ENCODE results near the gene CTNNA1.

CTNNA1 gene

DNA sequence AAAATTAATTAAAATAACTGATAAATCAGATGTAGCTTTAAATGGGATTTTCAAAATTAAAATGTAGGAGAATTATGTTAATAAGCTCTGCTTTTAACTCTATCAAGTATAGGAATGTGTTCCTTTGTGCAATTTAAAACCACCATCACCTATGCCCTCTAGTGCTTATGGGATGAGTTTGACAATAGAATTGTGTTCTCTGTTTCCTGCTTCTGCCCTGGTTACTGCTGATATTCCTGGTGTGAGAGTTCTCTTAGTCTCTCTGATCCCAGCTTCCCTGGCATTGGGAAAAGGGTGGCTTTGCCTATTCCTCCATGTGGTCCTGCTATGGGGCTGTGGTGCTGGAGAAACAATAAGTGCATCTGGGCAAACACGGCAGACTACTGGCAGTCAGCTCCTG lies 113.8 kb downstream of the CTNNA1 start:
- Histone ChIP-seq H3K4me1 (ENCODE audit: insufficient read depth, insufficient read length) (no peaks in the 10 kb centered on the region), H3K36me3 (ENCODE audit: insufficient read depth, insufficient read length, low read length) (peaks cover 11% of the 10 kb centered on the region), H3K9me3 (ENCODE audit: insufficient read depth, low read length) (peaks cover 15% of the 10 kb centered on the region), H3K9ac (ENCODE audit: insufficient read length, low read depth) (no peak overlapping the region), H3K27me3 (ENCODE audit: insufficient read depth, insufficient read length) (no peaks in the 10 kb centered on the region), H3K4me3 (ENCODE audit: insufficient read length, low read depth) (no peak overlapping the region)
- DNase-seq (ENCODE audit: low read depth, low spot score), result no peak
- TF ChIP-seq YY1 (IDR thresholded peaks at IDR 0.05; ENCODE audit: insufficient read depth, insufficient read length) (no peak), SUZ12 (IDR thresholded peaks at IDR 0.05; ENCODE audit: extremely low read depth, insufficient read depth, insufficient read length) (no peak), ZNF274 (IDR thresholded peaks at IDR 0.05; ENCODE audit: low read depth, low read length) (no peak)

DNA sequence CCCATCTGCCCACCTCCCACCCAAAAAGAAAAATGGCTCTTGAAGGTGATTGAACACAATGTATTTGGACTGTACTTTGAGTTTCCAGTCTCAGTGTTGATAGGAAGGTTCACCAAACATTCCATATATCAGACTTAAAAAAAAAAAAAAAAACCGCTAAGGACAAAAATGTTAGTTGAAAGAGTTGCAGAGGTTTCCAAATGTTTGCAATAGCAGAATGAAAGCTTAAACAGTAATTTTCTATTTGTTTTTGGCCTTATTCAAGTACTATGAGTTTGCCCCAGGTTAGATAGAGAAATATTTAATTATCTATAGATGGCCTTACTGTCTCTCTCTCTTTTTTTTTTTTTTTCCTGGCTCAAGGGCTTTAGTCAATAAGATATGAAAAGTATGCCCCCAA lies 115.8 kb downstream of the CTNNA1 start:
- DNase-seq (ENCODE audit: low read depth, low spot score), result no peak
- H3K4me3 ChIP-seq (ENCODE audit: insufficient read length, low read depth), result no peak overlapping the region
- H3K9me3 ChIP-seq (ENCODE audit: insufficient read depth, low read length), result no peaks in the 10 kb centered on the region
- H3K4me1 ChIP-seq (ENCODE audit: insufficient read depth, insufficient read length), result no peaks in the 10 kb centered on the region
- no peak overlapping the region for H3K9ac ChIP-seq (ENCODE audit: insufficient read length, low read depth)
- TF ChIP-seq ZNF274 (IDR thresholded peaks at IDR 0.05; ENCODE audit: low read depth, low read length), result no peak
- no peak for TF ChIP-seq SUZ12 (IDR thresholded peaks at IDR 0.05; ENCODE audit: extremely low read depth, insufficient read depth, insufficient read length)
- TF ChIP-seq YY1 (IDR thresholded peaks at IDR 0.05; ENCODE audit: insufficient read depth, insufficient read length), result no peak
- H3K36me3 ChIP-seq (ENCODE audit: insufficient read depth, insufficient read length, low read length), result no peaks in the 10 kb centered on the region
- H3K27me3 ChIP-seq (ENCODE audit: insufficient read depth, insufficient read length), result no peaks in the 10 kb centered on the region

DNA sequence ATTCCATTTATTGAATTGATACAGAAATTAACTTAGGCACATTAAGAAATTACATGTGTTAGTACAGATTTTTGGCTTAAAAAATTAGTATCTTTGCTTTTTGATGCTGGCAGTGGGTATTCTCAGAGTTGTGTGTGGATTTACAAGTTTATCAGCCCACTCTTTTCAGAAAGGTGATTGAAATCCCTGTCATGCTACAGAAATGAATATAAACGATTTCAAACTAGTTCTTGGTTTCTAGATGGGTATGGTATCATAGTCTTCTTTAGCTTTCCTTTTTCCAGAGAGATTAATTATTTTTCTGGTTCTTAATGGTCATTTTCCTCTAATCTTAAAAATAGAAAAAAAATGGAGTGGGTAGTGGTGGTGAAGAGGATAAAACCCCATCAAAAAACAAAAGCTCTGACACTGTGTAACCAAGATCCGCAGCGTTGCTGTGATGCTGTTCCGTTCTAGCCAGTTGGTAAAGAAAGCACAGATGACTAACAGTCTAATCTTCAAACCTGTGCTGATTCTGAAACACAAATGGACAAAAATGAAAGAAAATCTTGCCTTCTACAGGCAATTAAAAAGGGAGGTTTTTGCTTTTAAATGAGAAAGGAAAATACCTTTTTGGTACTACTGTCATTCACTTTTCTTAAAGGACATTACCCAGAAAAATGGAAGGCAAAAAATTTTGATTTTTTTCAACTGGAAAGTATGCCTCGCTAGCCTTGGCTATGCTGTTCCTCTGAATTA lies 116.7 kb downstream of the CTNNA1 start:
- H3K9ac ChIP-seq (ENCODE audit: insufficient read length, low read depth), result no peak overlapping the region
- H3K9me3 ChIP-seq (ENCODE audit: insufficient read depth, low read length), result no peaks in the 10 kb centered on the region
- TF ChIP-seq ZNF274 (IDR thresholded peaks at IDR 0.05; ENCODE audit: low read depth, low read length), result no peak
- TF ChIP-seq SUZ12 (IDR thresholded peaks at IDR 0.05; ENCODE audit: extremely low read depth, insufficient read depth, insufficient read length), result no peak
- no peak for TF ChIP-seq YY1 (IDR thresholded peaks at IDR 0.05; ENCODE audit: insufficient read depth, insufficient read length)
- H3K27me3 ChIP-seq (ENCODE audit: insufficient read depth, insufficient read length), result no peaks in the 10 kb centered on the region
- no peak overlapping the region for H3K4me3 ChIP-seq (ENCODE audit: insufficient read length, low read depth)
- no peak for DNase-seq (ENCODE audit: low read depth, low spot score)
- H3K4me1 ChIP-seq (ENCODE audit: insufficient read depth, insufficient read length), result no peaks in the 10 kb centered on the region
- no peaks in the 10 kb centered on the region for H3K36me3 ChIP-seq (ENCODE audit: insufficient read depth, insufficient read length, low read length)

DNA sequence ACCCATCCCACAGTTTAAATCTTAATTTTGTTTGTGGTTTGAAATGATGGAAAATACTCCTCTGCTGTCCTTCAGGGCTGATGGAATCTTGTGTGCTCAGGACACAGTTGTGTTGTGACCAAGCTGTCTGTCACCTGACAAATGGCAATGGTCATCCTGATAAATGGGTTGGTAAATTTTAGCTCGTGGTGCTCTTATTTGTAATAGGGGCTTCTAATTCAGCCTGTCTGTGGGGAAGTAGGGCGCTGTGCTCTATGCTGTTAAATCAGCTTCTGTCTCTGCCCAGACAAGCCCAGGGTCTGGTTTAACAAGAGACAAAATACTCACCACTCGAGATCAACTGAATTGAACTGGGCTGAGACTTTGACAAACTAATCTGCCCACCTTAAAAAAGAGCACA lies 117.4 kb downstream of the CTNNA1 start:
- Histone ChIP-seq H3K36me3 (ENCODE audit: insufficient read depth, insufficient read length, low read length) (no peaks in the 10 kb centered on the region), H3K4me3 (ENCODE audit: insufficient read length, low read depth) (no peak overlapping the region), H3K4me1 (ENCODE audit: insufficient read depth, insufficient read length) (no peaks in the 10 kb centered on the region), H3K9me3 (ENCODE audit: insufficient read depth, low read length) (no peaks in the 10 kb centered on the region), H3K9ac (ENCODE audit: insufficient read length, low read depth) (no peak overlapping the region), H3K27me3 (ENCODE audit: insufficient read depth, insufficient read length) (no peaks in the 10 kb centered on the region)
- no peak for DNase-seq (ENCODE audit: low read depth, low spot score)
- TF ChIP-seq YY1 (IDR thresholded peaks at IDR 0.05; ENCODE audit: insufficient read depth, insufficient read length) (no peak), ZNF274 (IDR thresholded peaks at IDR 0.05; ENCODE audit: low read depth, low read length) (no peak), SUZ12 (IDR thresholded peaks at IDR 0.05; ENCODE audit: extremely low read depth, insufficient read depth, insufficient read length) (no peak)

DNA sequence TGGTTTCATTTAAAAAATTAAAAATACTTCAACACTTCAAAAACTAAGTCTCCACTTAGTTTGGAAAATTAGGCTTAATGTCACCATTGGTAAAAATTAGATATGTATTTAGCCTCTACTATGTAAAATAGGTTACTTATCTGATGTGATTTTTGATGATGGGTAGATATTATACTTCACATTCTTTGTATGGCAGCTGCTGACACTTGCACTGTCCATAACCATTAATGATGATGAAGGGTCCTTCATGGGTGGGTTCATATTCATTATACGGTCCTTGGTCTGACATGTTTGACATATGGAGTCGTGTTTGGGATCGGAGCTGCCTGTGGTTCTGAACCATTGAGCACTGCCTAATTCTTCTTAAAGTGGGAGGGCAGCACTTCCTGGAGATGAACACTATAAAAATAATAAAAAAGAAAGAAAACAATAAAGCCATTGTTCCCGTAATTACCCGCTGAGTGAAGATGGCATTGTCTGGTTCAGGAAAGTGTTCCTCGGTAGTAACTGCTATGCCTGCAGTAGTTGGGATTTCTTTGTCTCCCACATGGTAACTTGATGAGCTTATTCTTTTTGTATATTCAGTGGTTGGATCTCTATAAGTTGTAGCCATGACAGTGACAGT lies 119.7 kb downstream of the CTNNA1 start:
- Histone ChIP-seq H3K27me3 (ENCODE audit: insufficient read depth, insufficient read length) (no peaks in the 10 kb centered on the region), H3K36me3 (ENCODE audit: insufficient read depth, insufficient read length, low read length) (no peaks in the 10 kb centered on the region), H3K9me3 (ENCODE audit: insufficient read depth, low read length) (peaks cover 7% of the 10 kb centered on the region; the same call in 1 of the 2 replicates), H3K4me3 (ENCODE audit: insufficient read length, low read depth) (no peak overlapping the region), H3K4me1 (ENCODE audit: insufficient read depth, insufficient read length) (no peaks in the 10 kb centered on the region), H3K9ac (ENCODE audit: insufficient read length, low read depth) (no peak overlapping the region)
- TF ChIP-seq YY1 (IDR thresholded peaks at IDR 0.05; ENCODE audit: insufficient read depth, insufficient read length), result no peak
- TF ChIP-seq ZNF274 (IDR thresholded peaks at IDR 0.05; ENCODE audit: low read depth, low read length), result no peak
- TF ChIP-seq SUZ12 (IDR thresholded peaks at IDR 0.05; ENCODE audit: extremely low read depth, insufficient read depth, insufficient read length), result no peak
- no peak for DNase-seq (ENCODE audit: low read depth, low spot score)

DNA sequence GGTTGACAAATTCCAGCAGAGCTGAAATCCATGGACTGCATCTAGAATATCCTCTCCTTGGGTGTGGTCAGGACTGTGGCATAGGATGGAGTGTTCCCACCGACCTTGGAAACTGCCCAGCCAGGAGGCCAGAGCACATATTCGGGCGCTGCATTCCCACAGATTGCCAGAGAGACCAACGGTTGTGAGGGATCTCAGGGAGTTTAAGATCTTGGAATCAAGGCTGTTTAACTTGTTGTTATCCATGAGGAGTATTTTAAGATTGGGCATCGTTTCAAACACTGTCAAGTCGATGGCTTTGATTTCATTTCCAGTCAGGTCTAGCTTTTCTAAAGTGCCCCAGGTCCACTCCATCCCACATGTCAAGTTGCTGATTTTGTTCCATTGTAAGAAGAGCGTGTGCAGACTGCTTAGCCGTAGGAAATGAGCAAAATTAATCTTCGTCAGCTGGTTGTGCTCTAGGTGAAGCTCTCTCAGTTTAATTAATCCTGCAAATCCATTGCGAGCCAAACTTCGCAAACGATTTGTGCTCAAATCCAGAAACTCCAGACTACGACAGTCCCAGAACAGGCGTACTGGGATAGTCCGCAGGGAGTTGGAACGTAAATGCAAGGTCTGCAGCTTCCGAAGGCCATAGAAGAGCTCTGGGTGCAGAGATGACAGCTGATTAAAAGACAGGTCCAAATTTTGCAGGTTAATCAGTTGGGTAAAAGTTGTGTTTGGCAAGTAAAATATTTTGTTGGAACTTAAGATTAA lies 120.4 kb downstream of the CTNNA1 start:
- Histone ChIP-seq H3K4me3 (ENCODE audit: insufficient read length, low read depth) (no peak overlapping the region), H3K27me3 (ENCODE audit: insufficient read depth, insufficient read length) (no peaks in the 10 kb centered on the region), H3K36me3 (ENCODE audit: insufficient read depth, insufficient read length, low read length) (no peaks in the 10 kb centered on the region), H3K4me1 (ENCODE audit: insufficient read depth, insufficient read length) (no peaks in the 10 kb centered on the region), H3K9me3 (ENCODE audit: insufficient read depth, low read length) (peaks cover 7% of the 10 kb centered on the region; the same call in 1 of the 2 replicates), H3K9ac (ENCODE audit: insufficient read length, low read depth) (no peak overlapping the region)
- no peak for DNase-seq (ENCODE audit: low read depth, low spot score)
- no peak for TF ChIP-seq YY1 (IDR thresholded peaks at IDR 0.05; ENCODE audit: insufficient read depth, insufficient read length)
- no peak for TF ChIP-seq SUZ12 (IDR thresholded peaks at IDR 0.05; ENCODE audit: extremely low read depth, insufficient read depth, insufficient read length)
- TF ChIP-seq ZNF274 (IDR thresholded peaks at IDR 0.05; ENCODE audit: low read depth, low read length), result no peak

DNA sequence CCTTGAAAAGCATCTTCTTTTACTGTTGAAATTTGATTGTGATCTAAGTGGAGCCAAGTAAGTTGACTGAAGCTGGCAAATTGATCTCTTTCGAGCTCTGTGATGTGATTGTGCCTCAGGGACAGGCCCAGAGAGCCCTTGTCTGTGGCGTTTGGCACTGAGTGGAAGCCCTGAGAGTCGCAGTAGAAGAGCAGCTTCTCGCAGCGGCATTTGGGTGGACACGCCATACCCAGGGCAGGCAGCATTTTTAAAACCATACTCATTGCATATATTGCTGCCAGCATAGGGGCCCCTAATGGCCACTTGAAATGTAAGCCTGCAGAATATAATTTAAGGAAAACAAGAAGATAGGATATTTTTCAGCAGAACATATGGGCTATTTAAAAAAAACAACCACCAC lies 121.0 kb downstream of the CTNNA1 start:
- no peak for DNase-seq (ENCODE audit: low read depth, low spot score)
- peaks cover 7% of the 10 kb centered on the region; the same call in 1 of the 2 replicates for H3K9me3 ChIP-seq (ENCODE audit: insufficient read depth, low read length)
- H3K4me3 ChIP-seq (ENCODE audit: insufficient read length, low read depth), result no peak overlapping the region
- H3K9ac ChIP-seq (ENCODE audit: insufficient read length, low read depth), result no peak overlapping the region
- H3K36me3 ChIP-seq (ENCODE audit: insufficient read depth, insufficient read length, low read length), result no peaks in the 10 kb centered on the region
- H3K4me1 ChIP-seq (ENCODE audit: insufficient read depth, insufficient read length), result no peaks in the 10 kb centered on the region
- H3K27me3 ChIP-seq (ENCODE audit: insufficient read depth, insufficient read length), result no peaks in the 10 kb centered on the region
- no peak for TF ChIP-seq ZNF274 (IDR thresholded peaks at IDR 0.05; ENCODE audit: low read depth, low read length)
- TF ChIP-seq YY1 (IDR thresholded peaks at IDR 0.05; ENCODE audit: insufficient read depth, insufficient read length), result no peak
- no peak for TF ChIP-seq SUZ12 (IDR thresholded peaks at IDR 0.05; ENCODE audit: extremely low read depth, insufficient read depth, insufficient read length)
